WI38 (cell line): Measurements from ENCODE around the gene ENTHD1.
"Not testable (repeated sequence)": the region's sequence is repeated elsewhere in the genome, so short reads cannot be mapped to it uniquely, and the experiment has no call there.

Experiments
- H3K4me3 ChIP-seq: 2 replicates; pipeline ENCODE4 v1.5.1; 2011; ENCODE audit warnings: low read depth, mild to moderate bottlenecking, control low read depth, low read length
- CTCF ChIP-seq: IDR thresholded peaks from 2 replicates; pipeline ENCODE4 v1.5.1; 2012; ENCODE audit warnings: low read depth, mild to moderate bottlenecking, control low read depth, low read length

The ENTHD1 gene

GRCh38 chr22:39907605-39908097, 14.1 kb upstream of the ENTHD1 start:
- no peak for TF ChIP-seq CTCF
- no peak overlapping the region for H3K4me3 ChIP-seq

GRCh38 chr22:39907047-39907446, 13.5 kb upstream of the ENTHD1 start:
- no peak for TF ChIP-seq CTCF
- H3K4me3 ChIP-seq, result no peak overlapping the region

- no peak overlapping the region for H3K4me3 ChIP-seq
These were observed 12.6 kb upstream of the ENTHD1 start for GRCh38 chr22:39906207-39906606.

GRCh38 chr22:39905687-39906086, 12.1 kb upstream of the ENTHD1 start:
- no peak overlapping the region for H3K4me3 ChIP-seq
- no peak for TF ChIP-seq CTCF

More at GRCh38 chr22:39906207-39906606, 12.6 kb upstream of the ENTHD1 start:
- no peak for TF ChIP-seq CTCF

- TF ChIP-seq CTCF, result no peak
- H3K4me3 ChIP-seq, result no peak overlapping the region
These were observed 11.3 kb upstream of the ENTHD1 start for GRCh38 chr22:39904862-39905261.

- H3K4me3 ChIP-seq, result not testable (repeated sequence)
These were observed 10.5 kb upstream of the ENTHD1 start for GRCh38 chr22:39904024-39904423.

GRCh38 chr22:39901565-39902146, 8.1 kb upstream of the ENTHD1 start:
- TF ChIP-seq CTCF, result no peak
- no peak overlapping the region for H3K4me3 ChIP-seq
